Parathyroid adenoma (tissue), 2 donors: ENCODE results near the gene DBNDD1.

ENCODE experiments used
- H2AFZ ChIP-seq: fragments of 300-600 bp; sonication (generic); one replicate; pipeline ENCODE4 v1.7.0; 2017; ENCODE audit warnings: antibody characterized with exemption, mild to moderate bottlenecking
- H3K27ac ChIP-seq: fragments of 300-600 bp; sonication (generic); one replicate; pipeline ENCODE4 v1.7.0; 2017
- H3K27me3 ChIP-seq: fragments of 300-600 bp; sonication (generic); one replicate; pipeline ENCODE4 v1.7.0; 2017; ENCODE audit warnings: low read length; ENCODE audit not compliant: control insufficient read depth, insufficient read depth
- H3K36me3 ChIP-seq: fragments of 300-600 bp; sonication (generic); one replicate; pipeline ENCODE4 v1.7.0; 2017; ENCODE audit warnings: low read length; ENCODE audit not compliant: control insufficient read depth, insufficient read depth
- H3K4me1 ChIP-seq: fragments of 300-600 bp; sonication (generic); one replicate; pipeline ENCODE4 v1.7.0; 2017; ENCODE audit warnings: control low read depth
- H3K4me2 ChIP-seq: fragments of 300-600 bp; sonication (generic); one replicate; pipeline ENCODE4 v1.7.0; 2017; ENCODE audit warnings: low read length
- H3K4me3 ChIP-seq: fragments of 300-600 bp; sonication (generic); one replicate; pipeline ENCODE4 v1.7.0; 2017; ENCODE audit warnings: low read depth, low read length
- H3K79me2 ChIP-seq: fragments of 300-600 bp; sonication (generic); one replicate; pipeline ENCODE4 v1.7.0; 2017; ENCODE audit warnings: control low read depth
- H3K9ac ChIP-seq: fragments of 300-600 bp; sonication (generic); one replicate; pipeline ENCODE4 v1.7.0; 2017; ENCODE audit warnings: mild to moderate bottlenecking
- H3K9me3 ChIP-seq: fragments of 300-600 bp; sonication (generic); one replicate; pipeline ENCODE4 v1.7.0; 2017; ENCODE audit warnings: low read length; ENCODE audit not compliant: control insufficient read depth
- TF ChIP-seq, protein P1 (sequence below): fragments of 300-600 bp; sonication (generic); IDR thresholded peaks from one replicate; pipeline ENCODE4 v1.7.0; 2017; ENCODE audit warnings: antibody characterized with exemption, mild to moderate bottlenecking
- donor health status: primary hyperparathyroidism.

DBNDD1 gene

GRCh38 chr16:90031931-90032673, 12.8 kb upstream of the DBNDD1 start:
- H3K36me3 ChIP-seq: no peaks in the 10 kb centered on the region
- H3K4me2 ChIP-seq: no peak overlapping the region
- no peak overlapping the region for H3K9ac ChIP-seq
- no peaks in the 10 kb centered on the region for H3K27me3 ChIP-seq
- H2AFZ ChIP-seq: no peak overlapping the region
- no peak overlapping the region for H3K4me3 ChIP-seq
- TF ChIP-seq, protein P1, sequence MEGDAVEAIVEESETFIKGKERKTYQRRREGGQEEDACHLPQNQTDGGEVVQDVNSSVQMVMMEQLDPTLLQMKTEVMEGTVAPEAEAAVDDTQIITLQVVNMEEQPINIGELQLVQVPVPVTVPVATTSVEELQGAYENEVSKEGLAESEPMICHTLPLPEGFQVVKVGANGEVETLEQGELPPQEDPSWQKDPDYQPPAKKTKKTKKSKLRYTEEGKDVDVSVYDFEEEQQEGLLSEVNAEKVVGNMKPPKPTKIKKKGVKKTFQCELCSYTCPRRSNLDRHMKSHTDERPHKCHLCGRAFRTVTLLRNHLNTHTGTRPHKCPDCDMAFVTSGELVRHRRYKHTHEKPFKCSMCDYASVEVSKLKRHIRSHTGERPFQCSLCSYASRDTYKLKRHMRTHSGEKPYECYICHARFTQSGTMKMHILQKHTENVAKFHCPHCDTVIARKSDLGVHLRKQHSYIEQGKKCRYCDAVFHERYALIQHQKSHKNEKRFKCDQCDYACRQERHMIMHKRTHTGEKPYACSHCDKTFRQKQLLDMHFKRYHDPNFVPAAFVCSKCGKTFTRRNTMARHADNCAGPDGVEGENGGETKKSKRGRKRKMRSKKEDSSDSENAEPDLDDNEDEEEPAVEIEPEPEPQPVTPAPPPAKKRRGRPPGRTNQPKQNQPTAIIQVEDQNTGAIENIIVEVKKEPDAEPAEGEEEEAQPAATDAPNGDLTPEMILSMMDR: no peak
- H3K9me3 ChIP-seq: no peaks in the 10 kb centered on the region
- peaks cover 4% of the 10 kb centered on the region for H3K79me2 ChIP-seq
- no peak overlapping the region for H3K27ac ChIP-seq
- no peaks in the 10 kb centered on the region for H3K4me1 ChIP-seq

- Histone ChIP-seq H3K4me2 (no peak overlapping the region), H3K79me2 (peaks cover 4% of the 10 kb centered on the region), H3K36me3 (no peaks in the 10 kb centered on the region), H3K4me1 (no peaks in the 10 kb centered on the region), H3K4me3 (no peak overlapping the region), H2AFZ (no peak overlapping the region), H3K9me3 (no peaks in the 10 kb centered on the region), H3K9ac (no peak overlapping the region), H3K27me3 (no peaks in the 10 kb centered on the region), H3K27ac (no peak overlapping the region)
- TF ChIP-seq, protein P1: no peak
These were observed 12.1 kb upstream of the DBNDD1 start for GRCh38 chr16:90031186-90031930.

DNA sequence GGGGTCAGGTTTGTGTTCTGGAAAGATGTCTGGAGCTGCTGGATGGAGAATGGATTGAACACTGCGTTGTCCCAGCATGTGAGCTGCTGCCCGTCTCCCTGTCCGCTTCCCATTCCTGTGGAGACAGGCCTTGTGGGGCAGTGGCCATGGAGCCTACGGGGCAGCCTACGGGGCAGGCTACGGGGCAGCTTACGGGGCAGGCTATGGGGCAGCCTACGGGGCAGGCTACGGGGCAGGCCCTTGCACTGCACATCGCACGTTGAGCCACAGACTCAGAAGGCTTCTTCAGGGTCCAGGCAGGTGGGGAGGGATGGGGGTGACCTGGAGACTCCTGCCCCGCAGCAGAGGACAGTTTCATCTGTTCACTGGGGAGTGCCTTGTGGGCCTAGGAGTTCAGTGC, 9.7 kb upstream of the DBNDD1 start:
- Histone ChIP-seq H3K9ac (no peak overlapping the region), H2AFZ (no peak overlapping the region), H3K4me3 (no peak overlapping the region), H3K4me1 (peaks cover 1% of the 10 kb centered on the region), H3K4me2 (no peak overlapping the region), H3K79me2 (peaks cover 6% of the 10 kb centered on the region), H3K36me3 (no peaks in the 10 kb centered on the region), H3K9me3 (no peaks in the 10 kb centered on the region), H3K27ac (no peak overlapping the region), H3K27me3 (no peaks in the 10 kb centered on the region)
- TF ChIP-seq, protein P1: no peak

DNA sequence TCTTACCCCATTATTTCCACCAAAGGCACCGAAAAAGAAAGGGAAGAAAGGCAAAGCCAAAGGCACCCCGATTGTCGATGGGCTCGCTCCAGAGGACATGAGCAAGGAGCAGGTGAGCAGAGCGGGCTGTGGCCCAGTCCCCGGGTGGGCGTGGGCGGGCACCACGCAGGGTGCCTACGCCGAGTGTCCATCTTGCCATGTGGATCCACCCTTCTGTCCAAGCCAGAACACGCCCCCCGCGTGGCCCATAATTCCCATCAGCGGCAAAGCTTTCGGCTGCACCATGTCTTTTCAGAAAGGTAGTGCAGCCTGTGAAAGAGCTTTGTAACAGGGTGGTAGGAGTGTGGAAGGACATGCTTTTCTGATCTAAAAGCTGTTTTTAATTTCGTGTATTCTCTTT, 8.4 kb upstream of the DBNDD1 start:
- TF ChIP-seq, protein P1: no peak
- H2AFZ ChIP-seq: no peak overlapping the region
- no peaks in the 10 kb centered on the region for H3K36me3 ChIP-seq
- no peak overlapping the region for H3K4me2 ChIP-seq
- H3K79me2 ChIP-seq: peaks cover 10% of the 10 kb centered on the region
- H3K4me3 ChIP-seq: no peak overlapping the region
- no peaks in the 10 kb centered on the region for H3K9me3 ChIP-seq
- no peaks in the 10 kb centered on the region for H3K27me3 ChIP-seq
- no peak overlapping the region for H3K9ac ChIP-seq
- peaks cover 3% of the 10 kb centered on the region for H3K4me1 ChIP-seq
- H3K27ac ChIP-seq: no peak overlapping the region
